SK-N-DZ (cell line): Measurements from ENCODE around the gene KCNN2.
"Not testable (repeated sequence)": the region's sequence is repeated elsewhere in the genome, so short reads cannot be mapped to it uniquely, and the experiment has no call there.

Experiments used
- DNase-seq: peaks from one replicate; pipeline ENCODE4 v3.0.0-alpha.2; 2015; ENCODE audit warnings: low spot score

Gene KCNN2

DNA sequence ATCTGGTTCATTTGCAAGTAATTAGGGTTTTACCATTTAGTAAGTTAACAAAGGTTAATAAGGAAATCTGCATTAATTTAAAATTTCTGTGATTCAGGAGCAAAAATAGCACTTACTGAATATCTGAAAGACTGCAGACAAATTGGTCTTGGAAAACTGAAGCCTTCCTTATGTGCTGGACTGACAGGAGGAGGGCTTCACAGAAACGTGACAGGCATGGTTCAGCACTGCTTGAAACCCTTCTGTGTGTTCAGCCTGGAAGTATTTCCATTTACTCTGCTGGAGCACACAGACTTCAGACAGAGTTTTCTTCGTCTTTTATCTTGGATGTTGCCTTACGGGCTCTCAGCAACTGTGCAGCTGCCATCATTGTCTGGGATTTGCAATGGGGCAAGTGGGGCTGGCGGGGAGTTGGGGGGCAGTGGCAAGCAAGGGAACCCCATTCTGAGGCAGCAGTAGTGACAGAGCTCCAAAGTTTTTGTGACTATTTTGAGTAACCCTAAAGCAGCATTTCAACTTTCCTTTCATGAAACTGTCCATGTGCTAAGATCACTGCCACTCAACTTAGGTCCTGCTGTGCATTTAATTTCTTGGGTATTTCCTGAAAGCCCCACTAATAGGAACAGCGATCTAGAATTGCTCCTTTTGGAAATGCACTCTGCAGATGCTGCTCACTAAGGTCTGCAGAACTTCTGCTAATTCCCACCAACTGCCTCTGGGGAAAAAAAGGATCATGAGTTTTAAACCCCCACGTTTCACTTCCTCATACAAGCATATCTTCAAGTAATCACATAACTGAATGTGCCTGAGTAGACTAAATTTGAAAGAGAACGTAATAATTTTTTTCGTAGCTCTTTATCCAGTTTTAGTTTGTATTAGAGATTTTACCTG, 56.6 kb downstream of the KCNN2 start:
- DNase-seq: no peak

DNA sequence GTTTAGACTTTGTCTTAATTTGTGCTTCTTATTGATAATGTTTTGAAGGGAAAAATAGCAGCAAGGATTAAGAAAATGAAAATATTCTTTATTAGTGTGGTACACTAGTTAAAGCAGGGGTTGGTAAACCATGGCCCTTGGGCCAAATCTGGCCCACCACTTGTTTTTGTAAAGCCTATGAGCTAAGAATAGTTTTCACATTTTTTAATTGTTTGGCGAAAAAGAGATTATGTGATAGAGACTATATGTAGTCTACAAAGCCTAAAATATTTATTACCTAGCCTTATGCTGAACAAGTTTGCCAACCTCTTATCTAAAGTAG, 57.2 kb downstream of the KCNN2 start:
- no peak for DNase-seq

- DNase-seq: no peak
These were observed 58.1 kb downstream of the KCNN2 start for GRCh38 chr5:114419959-114420358.

GRCh38 chr5:114427204-114427603, 65.3 kb downstream of the KCNN2 start:
- no peak for DNase-seq

DNA sequence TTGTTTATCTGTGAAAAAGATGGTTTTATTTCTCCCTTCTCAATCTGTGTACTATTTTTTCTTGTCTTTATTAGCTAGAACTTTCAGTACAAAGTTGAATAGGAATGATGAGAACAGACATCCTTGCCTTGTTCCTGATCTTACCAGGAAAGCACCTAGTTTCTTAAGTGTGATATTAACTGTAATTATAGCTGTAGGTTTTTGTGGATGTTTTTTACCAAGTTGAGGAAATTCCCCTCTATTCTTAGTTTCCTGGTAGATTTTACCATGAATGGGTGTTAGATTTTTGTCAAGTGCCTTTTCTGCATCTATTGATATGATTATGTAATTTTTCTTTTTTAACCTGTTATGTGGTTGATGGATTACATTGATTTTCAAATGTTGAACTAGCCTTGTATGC, 68.7 kb downstream of the KCNN2 start:
- DNase-seq: no peak

DNA sequence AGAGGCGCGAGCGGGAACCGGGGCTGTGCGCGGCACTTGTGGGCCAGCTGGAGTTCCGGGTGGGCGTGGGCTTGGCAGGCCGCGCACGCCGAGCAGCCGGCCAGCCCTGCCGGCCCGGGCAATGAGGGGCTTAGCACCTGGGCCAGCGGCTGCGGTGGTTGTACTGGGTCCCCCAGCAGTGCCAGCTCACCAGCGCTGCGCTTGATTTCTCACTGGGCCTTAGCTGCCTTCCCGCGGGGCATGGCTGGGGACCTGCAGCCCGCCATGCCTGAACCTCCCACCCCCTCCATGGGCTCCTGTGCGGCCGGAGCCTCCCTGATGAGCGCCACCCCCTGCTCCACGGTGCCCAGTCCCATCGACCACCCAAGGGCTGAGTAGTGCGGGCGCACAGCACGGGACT, 70.8 kb downstream of the KCNN2 start:
- not testable (repeated sequence) for DNase-seq

DNA sequence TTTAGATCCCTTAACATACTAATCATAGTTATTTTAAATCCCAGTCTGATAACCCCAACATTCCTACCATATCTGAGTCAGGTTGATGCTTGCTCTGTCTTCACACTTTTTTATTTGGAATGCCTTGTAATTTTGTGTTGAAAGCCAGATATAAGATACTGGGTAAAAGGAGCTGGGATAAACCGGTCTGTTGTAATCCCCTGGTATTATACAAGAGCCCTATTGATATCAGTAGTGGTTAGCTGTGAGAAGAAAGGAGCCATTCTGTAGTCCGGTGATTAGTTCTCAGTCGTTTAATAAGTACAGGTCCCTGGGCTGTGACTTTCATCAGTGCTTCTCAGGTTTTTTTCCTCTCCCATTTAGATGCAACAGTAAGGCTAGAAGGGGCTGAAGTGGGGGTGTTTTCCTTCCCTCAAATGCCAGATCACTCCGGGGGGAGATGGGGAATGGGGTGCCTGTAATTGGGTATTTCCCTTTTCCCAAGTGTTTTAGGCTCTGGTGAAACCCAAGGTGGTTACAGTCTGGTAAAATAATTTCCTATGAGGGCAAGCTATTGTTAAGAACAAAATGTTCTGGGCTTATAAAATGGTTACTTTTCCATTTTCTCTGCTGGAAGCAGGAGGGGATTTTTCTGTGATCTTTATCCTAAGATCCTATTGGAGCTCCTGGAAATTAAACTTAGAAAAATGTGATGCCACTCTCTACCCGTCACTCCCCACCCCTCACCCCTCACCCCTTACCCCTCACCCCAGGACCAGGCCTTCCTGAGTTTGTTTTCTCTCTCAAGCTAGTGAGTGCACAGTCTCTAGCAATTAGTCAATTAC, 72.7 kb downstream of the KCNN2 start:
- DNase-seq: no peak

DNA sequence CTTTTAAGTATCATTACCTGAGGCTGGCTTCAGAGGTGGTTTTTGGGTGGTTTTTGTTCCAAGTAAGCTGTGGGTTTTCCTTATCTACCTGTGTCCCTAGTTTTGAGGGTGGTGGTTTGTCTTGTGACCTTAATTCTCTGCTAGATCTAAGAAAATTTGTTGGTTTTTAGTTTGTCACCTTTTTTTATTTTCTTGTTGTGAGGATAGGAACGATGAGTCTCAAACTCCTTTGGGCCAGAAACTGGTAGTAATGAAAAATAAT, 73.3 kb downstream of the KCNN2 start:
- DNase-seq: no peak

GRCh38 chr5:114435885-114436299, 74.0 kb downstream of the KCNN2 start:
- no peak for DNase-seq

DNA sequence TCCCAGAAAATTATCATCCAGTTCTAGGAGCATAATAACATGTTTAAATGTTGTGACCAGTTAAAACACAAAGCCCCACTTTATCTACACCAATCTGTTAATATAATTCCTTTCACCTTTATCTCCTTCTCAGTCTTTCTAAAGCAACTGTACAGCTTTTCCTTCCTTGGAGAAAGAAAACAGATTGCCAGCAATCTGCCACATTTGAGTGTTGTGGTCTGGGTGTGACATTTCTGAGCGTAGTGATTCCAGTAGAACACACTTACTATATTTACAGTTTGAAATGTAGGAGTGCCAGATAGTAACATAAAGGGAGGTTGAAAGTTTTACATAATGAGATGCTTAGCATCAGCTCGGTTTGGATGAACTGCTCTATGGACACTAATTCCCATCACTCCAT, 76.1 kb downstream of the KCNN2 start:
- DNase-seq: peak; percentile 27

GRCh38 chr5:114438471-114438870, 76.6 kb downstream of the KCNN2 start:
- no peak for DNase-seq

DNA sequence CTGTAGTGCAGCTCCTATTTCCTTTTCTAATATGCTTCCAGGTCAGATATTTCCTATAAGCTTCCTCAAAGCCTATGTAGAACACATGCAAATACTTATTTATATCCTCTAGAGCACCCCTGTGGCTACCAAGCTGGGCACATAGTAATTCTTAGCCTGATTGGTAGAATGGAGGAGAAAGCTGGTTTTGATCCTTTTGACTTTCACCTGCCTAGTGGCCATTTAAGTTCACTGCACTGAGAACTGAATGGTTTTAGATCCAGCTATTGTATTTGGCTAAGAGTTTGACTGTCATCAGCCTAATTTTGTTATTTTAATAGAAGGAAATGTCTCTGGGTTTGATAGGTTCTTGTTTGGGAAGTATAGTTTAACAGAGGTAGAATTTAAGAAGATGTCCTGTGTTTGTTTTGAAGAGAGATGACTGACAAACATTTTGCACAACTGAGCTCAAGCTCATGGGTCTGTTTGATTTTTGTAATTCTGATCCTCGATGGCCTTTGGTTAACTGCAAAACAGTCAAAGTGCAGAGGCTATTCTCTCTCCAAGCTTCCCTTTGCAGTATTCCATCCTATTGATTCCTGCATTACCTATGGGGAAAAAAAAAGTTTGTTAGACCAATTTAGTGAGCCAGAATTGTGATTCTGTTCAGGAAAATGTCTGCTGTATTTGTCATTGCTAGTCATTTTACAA, 85.4 kb downstream of the KCNN2 start:
- peak; percentile 36 for DNase-seq

GRCh38 chr5:114448481-114448880, 86.6 kb downstream of the KCNN2 start:
- peak; percentile 20 for DNase-seq

DNA sequence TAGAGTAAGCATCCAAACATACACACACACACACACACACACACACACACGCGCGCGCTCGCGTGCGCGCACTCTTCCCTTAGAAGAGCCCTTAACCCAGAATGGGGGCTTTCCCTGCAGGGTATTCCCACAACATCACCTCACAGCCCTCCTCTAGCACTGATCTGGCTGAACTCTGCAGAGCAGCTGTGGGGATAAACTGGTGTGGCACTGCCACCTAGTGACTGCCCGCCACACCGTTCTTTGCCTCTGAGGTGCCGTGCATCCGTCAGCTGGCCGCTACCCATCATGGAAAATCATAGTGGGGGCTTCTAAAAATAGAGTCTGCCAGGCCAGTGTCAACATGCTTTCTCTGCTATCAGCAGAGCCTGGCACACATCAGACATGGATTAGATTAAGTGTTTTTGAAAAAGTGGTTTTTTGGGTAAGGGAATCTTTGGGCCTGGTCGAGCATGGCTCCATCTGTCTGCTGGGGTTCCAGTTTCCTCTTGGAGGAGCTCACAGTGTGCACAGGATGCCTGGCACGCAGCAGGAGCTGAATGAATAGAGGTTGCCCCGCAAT, 88.1 kb downstream of the KCNN2 start:
- peak; percentile 85 for DNase-seq

- peak; percentile 77 for DNase-seq
These were observed 88.6 kb downstream of the KCNN2 start for GRCh38 chr5:114450437-114450836.

DNA sequence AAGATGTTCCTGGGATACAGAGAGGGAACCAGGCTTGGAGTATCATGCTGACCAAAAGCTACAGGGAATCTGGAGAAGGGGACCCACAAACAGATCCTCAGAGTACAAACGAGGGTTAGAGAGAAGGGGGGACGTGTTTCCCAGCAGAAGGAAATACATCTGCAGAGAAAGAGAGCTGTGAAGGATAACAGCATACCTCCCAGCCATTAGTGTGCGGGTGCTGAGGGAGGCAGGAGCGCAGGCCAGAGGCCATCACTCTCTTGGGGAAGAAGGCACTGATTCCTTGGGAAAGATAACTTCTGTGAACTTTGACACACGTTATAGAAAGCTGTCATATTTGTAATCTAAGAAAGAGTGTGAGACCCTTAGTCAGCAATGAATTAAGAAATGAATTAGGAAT, 96.9 kb downstream of the KCNN2 start:
- DNase-seq: no peak

GRCh38 chr5:114467171-114467570, 105.3 kb downstream of the KCNN2 start:
- DNase-seq: no peak

DNA sequence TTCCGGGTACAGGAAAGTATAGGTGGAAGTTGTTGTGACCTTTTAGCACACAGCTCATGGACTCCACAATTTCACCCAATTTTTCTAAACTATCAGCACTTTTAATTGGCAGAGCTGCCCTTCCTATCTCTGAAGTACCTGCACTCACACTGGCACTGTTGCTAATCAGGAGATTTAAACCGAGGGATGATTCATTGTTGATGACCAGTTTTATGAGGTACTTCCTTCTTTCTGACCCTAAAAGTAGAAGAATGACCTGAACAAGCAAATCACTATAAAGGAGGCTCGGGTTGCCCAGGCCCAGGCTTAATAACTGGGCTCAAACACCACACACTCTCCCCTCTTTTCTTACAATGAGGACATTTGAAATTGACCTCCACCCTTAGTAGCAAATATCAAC, 105.9 kb downstream of the KCNN2 start:
- DNase-seq: no peak

GRCh38 chr5:114469372-114469771, 107.5 kb downstream of the KCNN2 start:
- DNase-seq: no peak

- DNase-seq: no peak
These were observed 109.7 kb downstream of the KCNN2 start for GRCh38 chr5:114471529-114471928.

- DNase-seq: no peak
These were observed 111.7 kb downstream of the KCNN2 start for GRCh38 chr5:114473541-114473940.

DNA sequence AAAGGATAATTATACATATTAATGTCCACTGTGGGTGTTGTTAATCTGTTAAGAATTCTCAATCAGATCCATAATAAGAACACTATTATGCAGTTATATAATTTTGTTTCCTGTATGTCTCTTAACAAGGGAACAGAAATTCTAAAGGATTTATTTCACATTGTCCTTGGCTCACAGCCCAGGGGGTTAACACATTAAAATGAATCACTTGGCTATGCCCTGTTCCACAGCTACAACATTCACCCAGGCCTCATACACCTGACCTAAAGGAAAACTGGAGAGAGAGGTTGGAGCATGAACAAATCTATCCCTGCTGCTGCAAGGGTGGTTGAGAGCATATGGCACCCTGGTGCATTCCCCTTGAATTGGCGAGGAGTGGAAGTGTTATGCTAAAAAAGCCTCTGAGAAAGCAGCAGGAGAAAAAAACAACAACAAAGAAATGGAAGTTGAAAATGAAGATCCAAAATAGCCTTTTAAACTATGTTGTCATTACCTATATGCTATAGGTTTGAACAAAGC, 116.0 kb downstream of the KCNN2 start:
- DNase-seq: no peak
